HCT116 (cell line): Measurements from ENCODE around the gene SNTN. TPM values are rescaled to one million over a fixed set of nuclear protein-coding genes. Genes with fewer than 3 reads are reported as not detected.

Experiments
- ATAC-seq: fragments of 200-7000 bp; cut with Tn5 transposase; 2 replicates; pipeline ENCODE4 v1.9.1; 2020; ENCODE audit warnings: mild to moderate bottlenecking, moderate library complexity
- BruUV-seq: library from RNA; stranded (reverse); fragments of 400-500 nt; replicated peaks from 2 replicates; lab custom pipeline; 2021; lab: Mats Ljungman, UMichigan
- CTCF ChIA-PET: fragments of 300-600 bp; sonication (Branson Sonifier 250); formaldehyde crosslinking; loops from one replicate; lab custom pipeline; 2021; ENCODE audit warnings: antibody characterized with exemption; lab: Charles Lee
- POLR2A ChIA-PET: fragments of 300-600, 350-600 bp; sonication (Branson Sonifier 250); formaldehyde crosslinking; loops from one replicate; lab custom pipeline; 2021; ENCODE audit warnings: antibody characterized with exemption; lab: Charles Lee
- RAD21 ChIA-PET, 2 experiments: fragments of 300-600 bp; sonication (Branson Sonifier 250); formaldehyde crosslinking; loops; one replicate each; lab custom pipeline; 2023; ENCODE audit warnings: low total read pairs in 2 of 2; ENCODE audit not compliant: uncharacterized antibody in 2 of 2, unreplicated experiment in 2 of 2, low non-redundant PET in 1 of 2; lab: Charles Lee
- DNase-seq: peaks from one replicate; pipeline ENCODE4 v3.0.0-alpha.2; 2010; ENCODE audit warnings: low read depth, low spot score
- H2AFZ ChIP-seq: fragments of 200-600 bp; shearing (Covaris generic), sonication (generic); 2 replicates; pipeline ENCODE4 v1.6.1; 2017; ENCODE audit warnings: low read depth, mixed run types, mixed read lengths, antibody characterized with exemption, low read length; ENCODE audit not compliant: poor library complexity, severe bottlenecking
- H3K27ac ChIP-seq: 2 replicates; pipeline ENCODE4 v1.5.1; 2012; ENCODE audit warnings: low read depth, low read length
- H3K27me3 ChIP-seq: fragments of 200-600 bp; sonication (generic); 2 replicates; pipeline ENCODE4 v1.6.1; 2016; ENCODE audit warnings: mixed run types, low read length, mixed read lengths; ENCODE audit not compliant: insufficient read depth
- H3K36me3 ChIP-seq, 2 experiments: fragments of 200-500 bp in 1 of 2; fragments of 200-600 bp in 1 of 2; sonication (Bioruptor generic) in 1 of 2; sonication (generic) in 1 of 2; 2 replicates each; pipeline versions ENCODE4 v1.5.1 to v1.6.1; 2014 to 2016; ENCODE audit warnings: low read length in 2 of 2, inconsistent platforms in 1 of 2, mixed read lengths in 1 of 2, mixed run types in 1 of 2; ENCODE audit not compliant: insufficient read depth in 2 of 2, control insufficient read depth in 1 of 2
- H3K4me1 ChIP-seq, 2 experiments: fragments of 200-600 bp in 1 of 2; sonication (generic) in 1 of 2; 2 replicates each; pipeline versions ENCODE4 v1.5.1 to v1.6.1; 2012 to 2017; ENCODE audit warnings: low read length in 2 of 2, inconsistent platforms in 1 of 2, mild to moderate bottlenecking in 1 of 2, mixed read lengths in 1 of 2, mixed run types in 1 of 2, moderate library complexity in 1 of 2; ENCODE audit not compliant: insufficient read depth in 2 of 2, control insufficient read depth in 1 of 2
- H3K4me2 ChIP-seq: fragments of 200-600 bp; sonication (generic); 2 replicates; pipeline ENCODE4 v1.6.1; 2017; ENCODE audit warnings: mixed run types, low read length, mixed read lengths
- H3K4me3 ChIP-seq, 2 experiments: fragments of 200-600 bp in 1 of 2; sonication (generic) in 1 of 2; replicated peaks in 1 of 2; 2 replicates each; pipeline ENCODE4 v1.5.1; 2011 to 2016; ENCODE audit warnings: low read length in 2 of 2, control low read depth in 1 of 2, low read depth in 1 of 2, mild to moderate bottlenecking in 1 of 2, mixed read lengths in 1 of 2, mixed run types in 1 of 2
- H3K79me2 ChIP-seq: fragments of 200-600 bp; sonication (generic); 2 replicates; pipeline ENCODE4 v1.6.1; 2017; ENCODE audit warnings: mild to moderate bottlenecking, mixed run types, low read length, moderate library complexity, mixed read lengths; ENCODE audit not compliant: insufficient read depth
- H3K9ac ChIP-seq: fragments of 200-600 bp; sonication (generic); 2 replicates; pipeline ENCODE4 v1.6.1; 2016; ENCODE audit warnings: low read length, mixed read lengths
- H3K9me2 ChIP-seq: fragments of 200-600 bp; sonication (generic), shearing (Covaris generic); 2 replicates; pipeline ENCODE4 v1.6.1; 2017; ENCODE audit warnings: mixed run types, mild to moderate bottlenecking, moderate library complexity; ENCODE audit not compliant: insufficient read depth
- H3K9me3 ChIP-seq, 2 experiments: fragments of 200-500 bp in 1 of 2; fragments of 200-600 bp in 1 of 2; sonication (Bioruptor generic) in 1 of 2; sonication (generic) in 1 of 2; 2 replicates each; pipeline ENCODE4 v1.6.1; 2014 to 2017; ENCODE audit warnings: low read length in 2 of 2, mixed read lengths in 2 of 2, inconsistent platforms in 1 of 2, low read depth in 1 of 2, mild to moderate bottlenecking in 1 of 2, mixed run types in 1 of 2, moderate library complexity in 1 of 2; ENCODE audit not compliant: control insufficient read depth in 1 of 2, insufficient read depth in 1 of 2
- H4K20me1 ChIP-seq: fragments of 200-600 bp; sonication (generic), shearing (Covaris generic); 2 replicates; pipeline ENCODE4 v1.6.1; 2017; ENCODE audit warnings: mixed run types, mild to moderate bottlenecking, moderate library complexity; ENCODE audit not compliant: insufficient read depth
- EGR1 ChIP-seq: IDR thresholded peaks from 2 replicates; pipeline ENCODE4 v1.6.1; 2012; ENCODE audit warnings: low read depth
- JUND ChIP-seq: IDR thresholded peaks from 2 replicates; pipeline ENCODE4 v1.6.1; 2012
- POLR2A ChIP-seq: IDR thresholded peaks from 2 replicates; pipeline ENCODE4 v1.7.0; 2011; ENCODE audit warnings: borderline replicate concordance; ENCODE audit not compliant: insufficient read depth, insufficient read length; ENCODE audit errors: extremely low read depth
- POLR2AphosphoS5 ChIP-seq: IDR thresholded peaks from 2 replicates; pipeline ENCODE4 v1.6.1; 2011; ENCODE audit warnings: mild to moderate bottlenecking, low read depth, low read length, moderate library complexity
- SP1 ChIP-seq: IDR thresholded peaks from 2 replicates; pipeline ENCODE4 v1.6.1; 2012; ENCODE audit warnings: low read depth
- SRF ChIP-seq: IDR thresholded peaks from 2 replicates; pipeline ENCODE4 v1.6.1; 2012; ENCODE audit warnings: low read depth
- intact Hi-C: fragments of 100-400 bp; cut with micrococcal nuclease; formaldehyde crosslinking; loops from 2 replicates; pipeline ENCODE4 v1.10.0; 2022
- total RNA-seq: library from RNA; stranded (reverse); gene quantifications from one replicate; pipeline ENCODE4 v1.2.1, GENCODE V29; 2021; ENCODE audit not compliant: unreplicated experiment
- TF ChIP-seq, protein P1 (sequence below): IDR thresholded peaks from 2 replicates; pipeline ENCODE4 v1.6.1; 2012

Gene SNTN
- total RNA-seq, 1 experiment from 2014 or later: not detected

GRCh38 chr3:63679186-63679585, 26.7 kb downstream of the SNTN start:
- H3K4me3 ChIP-seq: no peak overlapping the region
- TF ChIP-seq SRF: no peak
- no peaks in the 10 kb centered on the region for H3K4me1 ChIP-seq
- RAD21 ChIA-PET: no interaction called here
- BruUV-seq: no TSS peak
- no peak overlapping the region for H3K27ac ChIP-seq
- H3K79me2 ChIP-seq: no peaks in the 10 kb centered on the region
- no peak for DNase-seq
- H3K9me3 ChIP-seq: no peaks in the 10 kb centered on the region
- POLR2A ChIA-PET: no interaction called here
- peaks cover 10% of the 10 kb centered on the region; the same call in 1 of the 2 replicates for H3K27me3 ChIP-seq
- H3K9me2 ChIP-seq: no peaks in the 10 kb centered on the region
- no peak for ATAC-seq
- no peak overlapping the region for H3K4me2 ChIP-seq
- intact Hi-C loops: no loop called here
- H4K20me1 ChIP-seq: no peaks in the 10 kb centered on the region
- CTCF ChIA-PET: no interaction called here
- no peaks in the 10 kb centered on the region for H3K36me3 ChIP-seq
- H2AFZ ChIP-seq: no peak overlapping the region
- no peak overlapping the region for H3K9ac ChIP-seq

- no peak overlapping the region for H3K27ac ChIP-seq
- no peaks in the 10 kb centered on the region for H3K36me3 ChIP-seq
- no peak overlapping the region for H3K4me3 ChIP-seq
- H3K9ac ChIP-seq: no peak overlapping the region
- BruUV-seq: no TSS peak
- peaks cover 10% of the 10 kb centered on the region; the same call in 1 of the 2 replicates for H3K27me3 ChIP-seq
- RAD21 ChIA-PET: no interaction called here
- TF ChIP-seq SRF: no peak
- TF ChIP-seq POLR2AphosphoS5: no peak
- TF ChIP-seq, protein P1, sequence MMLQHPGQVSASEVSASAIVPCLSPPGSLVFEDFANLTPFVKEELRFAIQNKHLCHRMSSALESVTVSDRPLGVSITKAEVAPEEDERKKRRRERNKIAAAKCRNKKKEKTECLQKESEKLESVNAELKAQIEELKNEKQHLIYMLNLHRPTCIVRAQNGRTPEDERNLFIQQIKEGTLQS: no peak
- no peak for TF ChIP-seq JUND
- no peak for TF ChIP-seq POLR2A
- TF ChIP-seq SP1: no peak
- no peak for TF ChIP-seq EGR1
- ATAC-seq (no peak), DNase-seq (no peak)
- no peaks in the 10 kb centered on the region for H4K20me1 ChIP-seq
- no peak overlapping the region for H2AFZ ChIP-seq
- CTCF ChIA-PET: no interaction called here
- H3K9me2 ChIP-seq: no peaks in the 10 kb centered on the region
- H3K4me2 ChIP-seq: no peak overlapping the region
- no peaks in the 10 kb centered on the region for H3K79me2 ChIP-seq
- intact Hi-C loops: no loop called here
- POLR2A ChIA-PET: no interaction called here
- H3K9me3 ChIP-seq: no peaks in the 10 kb centered on the region
- H3K4me1 ChIP-seq: no peaks in the 10 kb centered on the region
These were observed 31.6 kb downstream of the SNTN start for GRCh38 chr3:63684081-63684480.
